VCaP (cell line): Measurements from ENCODE around the gene SLAMF1.
"Not testable (repeated sequence)": the region's sequence is repeated elsewhere in the genome, so short reads cannot be mapped to it uniquely, and the experiment has no call there.

Experiments
- H3K27ac ChIP-seq: fragments of 450-650 bp; 2 replicates; pipeline ENCODE4 v1.5.1; 2017
- CTCF ChIP-seq: fragments of 450-650 bp; conservative IDR thresholded peaks from 2 replicates; pipeline ENCODE4 v1.5.1; 2017; ENCODE audit warnings: mild to moderate bottlenecking, moderate library complexity

Gene SLAMF1

GRCh38 chr1:160570840-160571239, 76.0 kb downstream of the SLAMF1 start:
- no peak overlapping the region for H3K27ac ChIP-seq
- no peak for TF ChIP-seq CTCF

- no peak overlapping the region for H3K27ac ChIP-seq
- no peak for TF ChIP-seq CTCF
These were observed 77.0 kb downstream of the SLAMF1 start for GRCh38 chr1:160569806-160570205.

- H3K27ac ChIP-seq, result no peak overlapping the region
- TF ChIP-seq CTCF, result no peak
These were observed 78.8 kb downstream of the SLAMF1 start for GRCh38 chr1:160567858-160568682.

GRCh38 chr1:160567341-160567740, 79.5 kb downstream of the SLAMF1 start:
- no peak for TF ChIP-seq CTCF
- no peak overlapping the region for H3K27ac ChIP-seq

- H3K27ac ChIP-seq, result no peak overlapping the region
- TF ChIP-seq CTCF, result no peak
These were observed 81.3 kb downstream of the SLAMF1 start for GRCh38 chr1:160565564-160565963.

GRCh38 chr1:160563230-160563629, 83.6 kb downstream of the SLAMF1 start:
- H3K27ac ChIP-seq, result not testable (repeated sequence)

GRCh38 chr1:160562745-160563144, 84.1 kb downstream of the SLAMF1 start:
- not testable (repeated sequence) for H3K27ac ChIP-seq

- H3K27ac ChIP-seq, result no peak overlapping the region
- TF ChIP-seq CTCF, result no peak
These were observed 86.0 kb downstream of the SLAMF1 start for GRCh38 chr1:160560806-160561205.
